ENCODE results near the gene PRXL2A.

DNA sequence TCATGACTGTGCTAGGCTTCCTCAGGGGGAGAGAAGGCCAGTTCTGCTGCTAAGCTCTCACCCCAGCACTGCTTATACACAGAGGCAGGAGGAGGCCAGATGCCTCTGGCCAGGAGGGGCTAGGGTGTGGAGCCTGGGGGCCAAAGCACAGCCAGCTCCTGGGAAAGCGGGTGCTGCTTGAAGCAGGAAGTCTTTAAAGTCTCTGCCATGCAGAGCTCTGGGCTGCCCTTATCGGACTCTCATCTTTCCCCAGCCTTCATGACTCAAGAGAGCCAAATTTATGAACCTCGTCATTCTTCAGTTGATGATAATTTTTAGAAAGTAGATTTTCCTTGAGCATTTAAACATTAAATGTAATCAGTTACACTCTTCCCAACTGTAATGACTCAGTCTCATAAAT lies 34.5 kb downstream of the PRXL2A start:
- TF ChIP-seq, protein P1, sequence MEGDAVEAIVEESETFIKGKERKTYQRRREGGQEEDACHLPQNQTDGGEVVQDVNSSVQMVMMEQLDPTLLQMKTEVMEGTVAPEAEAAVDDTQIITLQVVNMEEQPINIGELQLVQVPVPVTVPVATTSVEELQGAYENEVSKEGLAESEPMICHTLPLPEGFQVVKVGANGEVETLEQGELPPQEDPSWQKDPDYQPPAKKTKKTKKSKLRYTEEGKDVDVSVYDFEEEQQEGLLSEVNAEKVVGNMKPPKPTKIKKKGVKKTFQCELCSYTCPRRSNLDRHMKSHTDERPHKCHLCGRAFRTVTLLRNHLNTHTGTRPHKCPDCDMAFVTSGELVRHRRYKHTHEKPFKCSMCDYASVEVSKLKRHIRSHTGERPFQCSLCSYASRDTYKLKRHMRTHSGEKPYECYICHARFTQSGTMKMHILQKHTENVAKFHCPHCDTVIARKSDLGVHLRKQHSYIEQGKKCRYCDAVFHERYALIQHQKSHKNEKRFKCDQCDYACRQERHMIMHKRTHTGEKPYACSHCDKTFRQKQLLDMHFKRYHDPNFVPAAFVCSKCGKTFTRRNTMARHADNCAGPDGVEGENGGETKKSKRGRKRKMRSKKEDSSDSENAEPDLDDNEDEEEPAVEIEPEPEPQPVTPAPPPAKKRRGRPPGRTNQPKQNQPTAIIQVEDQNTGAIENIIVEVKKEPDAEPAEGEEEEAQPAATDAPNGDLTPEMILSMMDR (IDR thresholded peaks at IDR 0.05): no peak
- TF ChIP-seq POLR2A (IDR thresholded peaks at IDR 0.05): no peak

Measured in esophagus squamous epithelium (tissue), 4 donors.